SK-N-SH (cell line): Measurements from ENCODE around the gene ARHGEF39. TPM values are rescaled to one million over a fixed set of nuclear protein-coding genes. Genes with fewer than 3 reads are reported as not detected.

Source experiments
- CTCF ChIA-PET: fragments of 300-600, 350-600 bp; formaldehyde crosslinking; extraction: SDS; loops from one replicate; lab custom pipeline; 2021; lab: Yijun Ruan, JAX
- POLR2A ChIA-PET: fragments of 350-600 bp; sonication (Branson Sonifier 250); formaldehyde crosslinking; extraction: SDS; loops from one replicate; lab custom pipeline; 2020; ENCODE audit warnings: antibody characterized with exemption, inconsistent platforms; lab: Yijun Ruan, JAX
- DNase-seq: peaks from one replicate; pipeline ENCODE4 v3.0.0; 2012
- H2AFZ ChIP-seq: fragments of 200-600 bp; sonication (generic); 2 replicates; pipeline ENCODE4 v1.8.1; 2016; ENCODE audit warnings: antibody characterized with exemption, mild to moderate bottlenecking, low read depth
- H3F3A ChIP-seq: fragments of 200-600 bp; sonication (generic); replicated peaks from 2 replicates; pipeline ENCODE3; 2016; ENCODE audit warnings: antibody characterized with exemption, mild to moderate bottlenecking; ENCODE audit not compliant: insufficient read depth
- H3K27ac ChIP-seq, 2 experiments: fragments of 200-500 bp in 1 of 2; fragments of 200-600 bp in 1 of 2; sonication (Bioruptor generic) in 1 of 2; sonication (generic), shearing (Covaris generic) in 1 of 2; 2 replicates each; pipeline versions ENCODE4 v1.5.1 to v1.6.1; 2014 to 2016; ENCODE audit warnings: low read depth in 2 of 2, inconsistent platforms in 1 of 2, low read length in 1 of 2, mild to moderate bottlenecking in 1 of 2, mixed read lengths in 1 of 2
- H3K27me3 ChIP-seq: fragments of 200-600 bp; sonication (generic), shearing (Covaris generic); 2 replicates; pipeline ENCODE4 v1.6.1; 2016; ENCODE audit warnings: mixed run types; ENCODE audit not compliant: insufficient read depth
- H3K36me3 ChIP-seq, 2 experiments: fragments of 200-500 bp in 1 of 2; fragments of 200-600 bp in 1 of 2; sonication (Bioruptor generic) in 1 of 2; sonication (generic) in 1 of 2; replicated peaks in 1 of 2; 2 replicates each; pipeline versions ENCODE3 to v1.5.1; 2014 to 2016; ENCODE audit warnings: low read length in 1 of 2, mild to moderate bottlenecking in 1 of 2; ENCODE audit not compliant: insufficient read depth in 2 of 2, control insufficient read depth in 1 of 2
- H3K4me1 ChIP-seq, 2 experiments: fragments of 200-500 bp in 1 of 2; fragments of 200-600 bp in 1 of 2; sonication (Bioruptor generic) in 1 of 2; sonication (generic), shearing (Covaris generic) in 1 of 2; 2 replicates each; pipeline versions ENCODE4 v1.5.1 to v1.6.1; 2014 to 2016; ENCODE audit warnings: low read depth in 1 of 2, low read length in 1 of 2, mixed run types in 1 of 2; ENCODE audit not compliant: insufficient read depth in 2 of 2, control insufficient read depth in 1 of 2
- H3K4me2 ChIP-seq: fragments of 200-600 bp; sonication (generic), shearing (Covaris generic); 2 replicates; pipeline ENCODE4 v1.6.1; 2017; ENCODE audit warnings: mixed run types
- H3K4me3 ChIP-seq, 2 experiments: fragments of 200-500 bp in 1 of 2; fragments of 200-600 bp in 1 of 2; sonication (Bioruptor generic) in 1 of 2; sonication (generic), shearing (Covaris generic) in 1 of 2; 2 replicates each; pipeline versions ENCODE4 v1.5.1 to v1.8.1; 2014 to 2016; ENCODE audit warnings: low read depth in 2 of 2, inconsistent platforms in 1 of 2, low read length in 1 of 2, mild to moderate bottlenecking in 1 of 2, mixed read lengths in 1 of 2, moderate library complexity in 1 of 2
- H3K79me2 ChIP-seq: fragments of 200-600 bp; sonication (generic); 2 replicates; pipeline ENCODE4 v1.8.1; 2017; ENCODE audit warnings: mild to moderate bottlenecking; ENCODE audit not compliant: insufficient read depth
- H3K9ac ChIP-seq: fragments of 200-600 bp; sonication (generic); 2 replicates; pipeline ENCODE4 v1.6.1; 2017; ENCODE audit warnings: mixed run types
- H3K9me2 ChIP-seq: fragments of 200-600 bp; sonication (generic); 2 replicates; pipeline ENCODE4 v1.6.1; 2017; ENCODE audit warnings: mixed run types
- H3K9me3 ChIP-seq: fragments of 200-600 bp; sonication (generic); 2 replicates; pipeline ENCODE4 v1.6.1; 2017; ENCODE audit warnings: mixed run types, mild to moderate bottlenecking, moderate library complexity
- H4K20me1 ChIP-seq: fragments of 200-600 bp; sonication (generic); 2 replicates; pipeline ENCODE4 v1.6.1; 2017; ENCODE audit warnings: mild to moderate bottlenecking, mixed run types; ENCODE audit not compliant: insufficient read depth
- CHD2 ChIP-seq: fragments of 150-350 bp; IDR thresholded peaks from 2 replicates; pipeline ENCODE4 v1.6.1; 2018; ENCODE audit warnings: low read length; ENCODE audit not compliant: partially characterized antibody
- ELF1 ChIP-seq: IDR thresholded peaks from 2 replicates; pipeline ENCODE4 v1.4.0; 2012
- FOSL2 ChIP-seq: IDR thresholded peaks from 2 replicates; pipeline ENCODE4 v1.4.0; 2012; ENCODE audit warnings: low read depth, mild to moderate bottlenecking, moderate library complexity, borderline replicate concordance
- FOXM1 ChIP-seq: IDR thresholded peaks from 2 replicates; pipeline ENCODE4 v1.4.0; 2012; ENCODE audit warnings: low read depth, mild to moderate bottlenecking
- GABPA ChIP-seq: IDR thresholded peaks from 2 replicates; pipeline ENCODE4 v1.4.0; 2012; ENCODE audit warnings: low read depth, mild to moderate bottlenecking
- GATA2 ChIP-seq: sonication (generic); formaldehyde crosslinking; IDR thresholded peaks from 2 replicates; pipeline ENCODE4 v1.5.0; 2020; ENCODE audit warnings: mild to moderate bottlenecking, missing genetic modification reagents
- MXI1 ChIP-seq: IDR thresholded peaks from 2 replicates; pipeline ENCODE4 v1.6.1; 2012; ENCODE audit warnings: mild to moderate bottlenecking, low read depth, low read length, improper control_type of control experiment
- NFIC ChIP-seq: IDR thresholded peaks from 2 replicates; pipeline ENCODE4 v1.4.0; 2012; ENCODE audit warnings: borderline replicate concordance
- NRF1 ChIP-seq: IDR thresholded peaks from 2 replicates; pipeline ENCODE4 v1.6.1; 2012; ENCODE audit warnings: low read depth, mild to moderate bottlenecking, low read length
- RCOR1 ChIP-seq: fragments of 150-350 bp; IDR thresholded peaks from 2 replicates; pipeline ENCODE4 v1.6.1; 2017; ENCODE audit warnings: antibody characterized with exemption, low read length
- RFX5 ChIP-seq: IDR thresholded peaks from 2 replicates; pipeline ENCODE4 v1.6.1; 2012; ENCODE audit warnings: mild to moderate bottlenecking, improper control_type of control experiment, low read length
- RXRA ChIP-seq: IDR thresholded peaks from 2 replicates; pipeline ENCODE4 v1.4.0; 2012; ENCODE audit warnings: low read depth, mild to moderate bottlenecking, borderline replicate concordance
- SIN3A ChIP-seq: IDR thresholded peaks from 2 replicates; pipeline ENCODE4 v1.6.1; 2012; ENCODE audit warnings: low read depth, mild to moderate bottlenecking, low read length, moderate library complexity, borderline replicate concordance
- TEAD4 ChIP-seq: IDR thresholded peaks from 2 replicates; pipeline ENCODE4 v1.4.0; 2012; ENCODE audit warnings: mild to moderate bottlenecking, borderline replicate concordance; ENCODE audit not compliant: insufficient read depth
- YY1 ChIP-seq: IDR thresholded peaks from 2 replicates; pipeline ENCODE4 v1.4.0; 2012; ENCODE audit warnings: low read depth, mild to moderate bottlenecking
- WGBS: methylation state at CpG from one replicate; pipeline ENCODE4 v1.1.6; 2017; ENCODE audit warnings: low lambda C conversion rate; 5-methylcytosine and 5-hydroxymethylcytosine counted together
- polyA plus RNA-seq, 3 experiments: library from polyadenylated mRNA; depleted of rRNA; stranded (reverse); fragments of >200 nt; gene quantifications; 2 replicates each; pipeline ENCODE4 v1.2.3, GENCODE V29; 2012
- TF ChIP-seq, protein P1 (sequence below): fragments of 150-350 bp; IDR thresholded peaks from 2 replicates; pipeline ENCODE4 v1.6.1; 2017; ENCODE audit warnings: antibody characterized with exemption, low read length, low read depth, borderline replicate concordance
- TF ChIP-seq, protein P2 (sequence below): IDR thresholded peaks from 2 replicates; pipeline ENCODE4 v1.6.1; 2012; ENCODE audit warnings: mild to moderate bottlenecking, low read depth, low read length, moderate library complexity

ARHGEF39 gene
- polyA plus RNA-seq, 1 of the 3 experiments (the other 2 are of a cell fraction): 4.9 TPM

DNA sequence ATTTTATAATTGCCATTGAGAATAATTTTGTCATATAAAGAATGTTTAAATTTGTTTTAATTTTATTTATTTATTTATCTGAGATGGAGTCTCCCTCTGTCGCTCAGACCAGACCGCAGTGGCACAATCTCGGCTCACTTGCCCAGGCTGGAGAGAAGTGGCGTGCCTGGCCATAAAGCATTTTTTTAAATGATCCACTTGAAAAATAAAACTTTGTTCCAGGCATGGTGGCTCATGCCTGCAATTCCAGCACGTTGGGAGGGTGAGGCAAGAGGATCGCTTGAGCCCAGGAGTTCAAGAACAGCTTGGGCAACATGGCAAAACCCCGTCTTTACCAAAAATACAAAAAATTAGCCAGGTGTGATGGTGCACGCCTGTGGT, 12.2 kb downstream of the ARHGEF39 start (continued):
- TF ChIP-seq NRF1 (no peak), ELF1 (no peak), NFIC (no peak), FOXM1 (no peak)
- TF ChIP-seq, protein P1, sequence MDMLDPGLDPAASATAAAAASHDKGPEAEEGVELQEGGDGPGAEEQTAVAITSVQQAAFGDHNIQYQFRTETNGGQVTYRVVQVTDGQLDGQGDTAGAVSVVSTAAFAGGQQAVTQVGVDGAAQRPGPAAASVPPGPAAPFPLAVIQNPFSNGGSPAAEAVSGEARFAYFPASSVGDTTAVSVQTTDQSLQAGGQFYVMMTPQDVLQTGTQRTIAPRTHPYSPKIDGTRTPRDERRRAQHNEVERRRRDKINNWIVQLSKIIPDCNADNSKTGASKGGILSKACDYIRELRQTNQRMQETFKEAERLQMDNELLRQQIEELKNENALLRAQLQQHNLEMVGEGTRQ: no peak

DNA sequence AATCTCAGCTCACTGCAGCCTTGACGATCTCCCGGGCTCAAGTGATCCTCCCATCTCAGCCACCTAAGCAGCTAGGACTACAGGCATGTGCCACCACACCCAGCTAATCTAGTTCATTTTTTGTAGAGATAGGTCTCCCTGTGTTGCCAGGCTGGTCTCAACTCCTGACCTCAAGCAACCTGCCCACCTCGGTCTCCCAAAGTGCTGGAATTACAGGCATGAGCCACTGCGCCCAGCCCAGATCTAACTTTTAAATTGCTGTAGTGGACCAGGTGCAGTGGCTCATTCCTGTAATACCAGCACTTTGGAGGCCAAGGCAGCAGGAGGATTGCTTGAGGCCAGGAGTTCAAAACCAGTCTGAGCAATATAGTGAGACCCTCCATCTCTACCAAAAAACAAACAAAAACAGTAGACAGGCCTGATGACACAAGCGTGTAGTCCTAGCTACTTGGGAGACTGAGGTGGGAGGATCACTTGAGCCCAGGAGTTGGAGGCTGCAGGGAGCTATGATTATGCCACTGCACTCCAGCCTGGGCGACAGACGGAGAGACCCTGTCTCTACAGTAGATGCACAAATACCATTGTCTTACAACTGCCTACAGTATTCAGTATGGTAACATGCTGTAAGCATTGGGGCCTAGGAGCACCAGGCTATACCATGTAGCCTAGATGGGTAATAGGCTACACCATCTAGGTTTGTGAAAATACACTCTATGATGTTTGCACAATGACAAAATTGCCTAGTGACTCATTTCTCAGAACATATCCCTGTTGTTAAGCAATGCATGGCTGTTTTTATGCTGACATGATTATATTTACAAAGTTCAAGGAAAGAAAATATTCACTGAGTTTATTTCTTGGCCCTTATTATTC, 12.8 kb downstream of the ARHGEF39 start:
- Histone ChIP-seq H3K9me3 (no peaks in the 10 kb centered on the region), H3K4me1 (peaks cover 0 to 7% of the 10 kb centered on the region in 2 experiments; a peak in 2 of 4 replicates), H3K36me3 (no peaks in the 10 kb centered on the region), H3K9ac (no peak overlapping the region), H3K4me3 (no peak overlapping the region), H3K4me2 (no peak overlapping the region), H4K20me1 (no peaks in the 10 kb centered on the region), H3F3A (peaks cover 9% of the 10 kb centered on the region), H3K9me2 (no peaks in the 10 kb centered on the region), H3K79me2 (no peaks in the 10 kb centered on the region), H2AFZ (no peak overlapping the region), H3K27me3 (no peaks in the 10 kb centered on the region), H3K27ac (no peak overlapping the region)
- DNase-seq: no peak
- TF ChIP-seq TEAD4 (no peak), MXI1 (no peak), RFX5 (no peak), GATA2 (CRISPR knock-in tag) (no peak), RCOR1 (no peak), RXRA (no peak), CHD2 (no peak), FOSL2 (no peak), GABPA (no peak), YY1 (no peak), SIN3A (no peak)
- TF ChIP-seq, protein P2, sequence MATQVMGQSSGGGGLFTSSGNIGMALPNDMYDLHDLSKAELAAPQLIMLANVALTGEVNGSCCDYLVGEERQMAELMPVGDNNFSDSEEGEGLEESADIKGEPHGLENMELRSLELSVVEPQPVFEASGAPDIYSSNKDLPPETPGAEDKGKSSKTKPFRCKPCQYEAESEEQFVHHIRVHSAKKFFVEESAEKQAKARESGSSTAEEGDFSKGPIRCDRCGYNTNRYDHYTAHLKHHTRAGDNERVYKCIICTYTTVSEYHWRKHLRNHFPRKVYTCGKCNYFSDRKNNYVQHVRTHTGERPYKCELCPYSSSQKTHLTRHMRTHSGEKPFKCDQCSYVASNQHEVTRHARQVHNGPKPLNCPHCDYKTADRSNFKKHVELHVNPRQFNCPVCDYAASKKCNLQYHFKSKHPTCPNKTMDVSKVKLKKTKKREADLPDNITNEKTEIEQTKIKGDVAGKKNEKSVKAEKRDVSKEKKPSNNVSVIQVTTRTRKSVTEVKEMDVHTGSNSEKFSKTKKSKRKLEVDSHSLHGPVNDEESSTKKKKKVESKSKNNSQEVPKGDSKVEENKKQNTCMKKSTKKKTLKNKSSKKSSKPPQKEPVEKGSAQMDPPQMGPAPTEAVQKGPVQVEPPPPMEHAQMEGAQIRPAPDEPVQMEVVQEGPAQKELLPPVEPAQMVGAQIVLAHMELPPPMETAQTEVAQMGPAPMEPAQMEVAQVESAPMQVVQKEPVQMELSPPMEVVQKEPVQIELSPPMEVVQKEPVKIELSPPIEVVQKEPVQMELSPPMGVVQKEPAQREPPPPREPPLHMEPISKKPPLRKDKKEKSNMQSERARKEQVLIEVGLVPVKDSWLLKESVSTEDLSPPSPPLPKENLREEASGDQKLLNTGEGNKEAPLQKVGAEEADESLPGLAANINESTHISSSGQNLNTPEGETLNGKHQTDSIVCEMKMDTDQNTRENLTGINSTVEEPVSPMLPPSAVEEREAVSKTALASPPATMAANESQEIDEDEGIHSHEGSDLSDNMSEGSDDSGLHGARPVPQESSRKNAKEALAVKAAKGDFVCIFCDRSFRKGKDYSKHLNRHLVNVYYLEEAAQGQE: no peak
- TF ChIP-seq, protein P1: no peak
- WGBS: 87% methylated on average over 7 of the region's 7 CpGs
- ChIA-PET CTCF (interaction anchor here (0.7 to 1.0 kb wide), 2 partner anchors 77 to 99 kb away, joined by 3 to 4 read pairs; no protein-coding TSS in a partner anchor), POLR2A (no interaction called here)
